Activated T-cell treated with anti-CD3 and anti-CD28 coated beads for 4 hours (primary cell): ENCODE results near the gene NRXN3.
"Not testable (repeated sequence)": the region's sequence is repeated elsewhere in the genome, so short reads cannot be mapped to it uniquely, and the experiment has no call there.

Experiments
- DNase-seq: peaks from one replicate; pipeline ENCODE4 v3.0.0-alpha.2; 2020

NRXN3 gene

DNA sequence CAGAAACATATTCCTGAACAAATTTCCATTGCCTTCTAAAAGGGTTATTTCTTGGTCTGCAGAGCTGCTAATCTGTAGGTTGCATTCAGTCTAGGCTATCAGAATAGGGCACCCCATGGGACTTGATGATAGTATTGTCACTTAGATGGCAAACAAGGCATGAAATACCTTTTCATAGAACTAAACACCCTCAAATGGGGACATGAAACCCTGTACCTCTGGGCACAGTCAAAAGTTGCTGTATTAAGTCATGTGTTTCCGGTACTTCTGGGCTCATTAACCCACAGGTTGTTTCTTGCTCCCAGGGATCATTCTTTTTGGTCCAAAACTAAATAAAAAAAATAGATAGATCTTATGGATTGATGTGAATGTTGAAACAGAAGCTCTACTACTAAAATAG lies 930.4 kb downstream of the NRXN3 start:
- DNase-seq, result no peak

DNA sequence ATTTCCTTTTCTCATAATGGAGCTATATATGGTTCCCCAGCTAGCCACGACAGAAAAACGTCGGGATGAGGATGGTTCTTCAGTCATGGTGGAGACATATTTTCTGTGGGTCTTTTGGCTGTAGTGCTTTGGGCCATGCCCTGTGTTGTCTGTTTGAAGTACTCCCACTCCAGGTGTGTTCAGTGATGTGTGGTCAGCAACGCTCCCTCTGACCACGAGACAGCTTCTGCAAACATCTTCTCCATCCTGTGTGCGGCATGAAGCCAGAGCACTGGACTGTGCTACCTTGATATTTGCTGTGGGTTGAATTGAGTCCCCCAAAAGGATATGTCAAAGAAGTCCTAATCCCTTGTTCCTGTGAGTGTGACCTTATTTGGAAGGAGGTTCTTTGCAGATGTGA lies 931.2 kb downstream of the NRXN3 start:
- no peak for DNase-seq

DNA sequence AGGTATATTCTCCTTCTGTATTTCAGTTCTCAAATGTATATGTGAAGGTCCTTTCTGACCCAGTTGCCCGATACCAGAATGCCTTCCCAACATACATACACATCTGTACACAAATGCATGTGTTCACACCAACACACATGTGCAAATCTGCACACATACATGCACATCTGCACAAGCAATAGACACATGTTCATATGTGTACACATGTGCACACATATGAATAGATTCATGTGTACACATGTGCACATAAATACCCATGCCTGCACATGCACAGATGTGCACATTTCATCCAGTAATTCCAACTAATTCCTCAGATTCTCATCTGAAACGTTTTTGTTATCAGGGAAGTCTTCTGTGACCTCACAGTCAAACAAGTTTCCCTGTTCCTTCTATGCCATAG lies 933.6 kb downstream of the NRXN3 start:
- DNase-seq, result no peak

DNA sequence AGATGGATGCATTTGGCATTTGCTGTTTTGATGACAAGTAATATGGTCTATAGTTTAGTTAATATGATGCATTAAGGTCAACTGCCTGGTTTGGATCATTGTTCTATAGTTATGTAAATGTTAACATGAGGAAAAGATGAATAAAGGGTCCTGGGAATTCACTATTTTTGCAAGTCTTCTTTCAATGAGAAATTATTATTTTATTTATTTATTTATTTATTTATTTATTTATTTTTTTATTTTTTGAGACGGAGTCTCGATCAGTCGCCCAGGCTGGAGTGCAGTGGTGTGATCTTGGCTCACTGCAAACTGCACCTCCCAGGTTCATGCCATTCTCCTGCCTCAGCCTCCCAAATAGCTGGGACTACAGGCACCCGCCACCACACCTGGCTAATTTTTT lies 940.4 kb downstream of the NRXN3 start:
- not testable (repeated sequence) for DNase-seq

DNA sequence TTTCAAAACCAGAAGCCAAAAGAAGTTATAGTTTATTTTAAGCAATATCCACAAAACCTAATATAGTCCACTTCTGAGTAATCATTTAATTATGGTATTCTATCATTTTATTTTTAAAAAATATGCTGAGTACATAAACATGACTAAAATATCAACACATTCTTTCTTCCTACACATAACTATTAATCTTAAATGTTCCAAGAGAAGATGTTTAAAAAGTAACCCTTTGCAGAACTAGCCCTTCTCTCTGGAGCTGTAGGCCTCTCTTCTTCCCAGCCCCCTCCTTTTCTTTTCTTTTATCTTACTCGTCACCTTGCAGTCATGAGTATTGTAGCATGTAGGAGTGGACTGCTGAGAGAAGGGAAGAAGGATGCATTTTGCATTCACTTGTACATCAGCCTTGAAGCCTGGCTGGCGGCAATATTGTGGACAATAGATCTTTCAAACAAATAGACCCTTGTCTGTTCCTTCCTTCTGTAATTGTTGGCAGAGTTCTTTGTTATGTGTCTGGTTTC lies 941.9 kb downstream of the NRXN3 start:
- no peak for DNase-seq

DNA sequence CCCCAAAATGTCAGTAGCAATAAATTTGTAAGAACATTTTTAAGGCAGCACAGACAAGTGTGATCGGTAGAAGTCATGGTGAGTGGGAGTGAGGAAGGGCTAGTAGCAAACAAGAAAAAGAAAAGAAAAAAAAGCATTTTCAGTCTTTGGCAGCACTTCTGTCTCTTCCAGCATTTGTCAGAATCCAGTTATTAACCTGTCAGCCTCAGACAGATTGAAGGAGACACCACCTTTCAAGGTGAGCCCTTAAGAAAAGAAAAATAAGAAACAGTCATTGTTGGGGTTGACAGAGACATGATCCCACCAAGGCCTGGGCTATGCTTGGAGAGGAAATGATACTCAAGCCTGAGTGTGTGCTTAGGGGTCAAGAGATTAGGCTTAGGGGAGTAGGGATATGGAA lies 947.4 kb downstream of the NRXN3 start:
- DNase-seq, result no peak

- DNase-seq, result no peak
These were observed 948.1 kb downstream of the NRXN3 start for GRCh38 chr14:79118291-79118690.

- no peak for DNase-seq
These were observed 964.2 kb downstream of the NRXN3 start for GRCh38 chr14:79134361-79134760.

GRCh38 chr14:79136071-79137044 lies 966.2 kb downstream of the NRXN3 start:
- no peak for DNase-seq

DNA sequence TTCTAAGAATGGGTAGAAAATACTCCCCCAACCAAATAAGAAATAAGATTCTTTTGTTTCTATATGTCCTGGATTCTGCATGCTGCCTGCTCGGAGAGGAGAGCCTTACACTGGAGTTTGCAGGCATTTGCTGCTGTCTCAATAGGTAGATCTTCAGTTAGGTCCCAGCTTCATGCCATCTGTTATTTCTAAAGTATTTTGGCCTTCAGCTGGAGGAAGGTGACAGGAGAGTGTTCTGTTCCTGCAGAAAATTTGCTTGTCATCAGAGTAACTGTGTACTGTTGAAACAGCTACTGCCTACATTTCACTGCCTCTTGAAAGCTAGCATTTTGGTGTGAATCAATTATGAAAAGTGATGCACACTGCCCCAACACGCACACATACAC lies 966.9 kb downstream of the NRXN3 start:
- DNase-seq, result no peak

- DNase-seq, result no peak
These were observed 967.7 kb downstream of the NRXN3 start for GRCh38 chr14:79137836-79138235.

DNA sequence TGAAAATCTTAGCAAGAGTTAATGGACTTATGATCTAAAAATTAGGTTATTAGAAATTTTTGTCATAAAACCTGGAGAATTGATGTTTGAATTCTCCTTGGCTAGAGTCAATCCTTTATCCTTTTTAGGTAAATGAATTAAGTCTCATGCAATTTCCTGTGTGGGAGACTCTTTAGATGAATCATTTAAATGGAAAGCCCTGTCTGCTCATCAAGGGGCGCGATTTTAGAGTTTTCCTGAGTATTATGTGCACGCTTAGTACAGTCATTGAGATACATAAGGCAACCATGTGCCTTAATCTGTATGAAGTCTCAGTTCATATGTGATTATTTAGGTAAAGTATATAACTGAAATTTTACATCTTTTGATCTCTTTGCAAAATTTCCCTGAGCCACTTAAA lies 974.7 kb downstream of the NRXN3 start:
- no peak for DNase-seq

GRCh38 chr14:79150226-79150625 lies 980.1 kb downstream of the NRXN3 start:
- no peak for DNase-seq

- no peak for DNase-seq
These were observed 987.2 kb downstream of the NRXN3 start for GRCh38 chr14:79157369-79157768.

DNA sequence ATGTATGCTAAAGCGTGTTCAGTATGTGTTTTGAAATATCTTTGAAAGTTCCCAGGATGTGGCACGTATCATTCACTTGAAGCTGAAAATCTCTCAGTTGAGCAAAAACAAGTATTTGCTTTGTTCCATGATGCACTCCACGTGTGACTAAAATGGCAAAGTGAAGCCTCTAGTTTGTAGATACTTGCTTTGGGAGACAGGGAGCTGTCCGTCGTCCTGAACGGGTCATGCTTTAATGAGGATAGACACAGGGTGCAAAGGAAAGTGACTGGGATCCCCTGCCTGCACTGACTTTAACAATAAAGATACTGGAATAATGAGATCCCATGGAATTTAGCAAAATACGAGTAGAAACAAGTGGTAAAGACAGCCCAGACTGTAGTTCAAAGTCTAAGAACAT lies 991.4 kb downstream of the NRXN3 start:
- DNase-seq, result no peak

GRCh38 chr14:79162833-79163232 lies 992.7 kb downstream of the NRXN3 start:
- no peak for DNase-seq

DNA sequence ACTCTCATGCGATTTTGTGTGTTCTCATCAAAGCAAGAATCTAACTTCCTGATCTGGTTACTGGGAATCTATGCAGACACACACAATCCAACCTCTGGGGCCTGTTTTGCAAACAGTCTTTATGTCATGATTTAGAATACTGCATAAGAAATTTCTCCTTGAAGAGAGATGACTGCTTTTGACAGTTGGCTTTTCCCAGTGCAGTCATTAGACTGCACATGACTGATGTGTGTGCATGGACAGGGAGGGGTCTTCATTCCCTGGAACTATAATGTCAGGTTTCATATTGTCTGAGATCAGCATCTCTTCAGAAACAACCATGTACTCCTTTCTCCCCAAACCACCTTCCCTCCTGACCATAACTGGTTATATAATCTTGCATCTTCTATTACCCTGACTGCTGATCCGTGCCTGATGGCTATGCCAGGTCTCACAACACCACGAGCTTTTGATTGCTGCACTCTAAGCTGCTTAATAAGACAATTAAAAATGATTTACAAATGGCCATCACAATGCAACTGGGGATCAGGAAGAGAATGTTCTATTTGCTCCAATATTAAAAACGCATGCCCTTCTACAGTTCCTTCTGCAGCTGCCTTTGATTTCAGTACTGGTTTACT lies 995.4 kb downstream of the NRXN3 start:
- no peak for DNase-seq

DNA sequence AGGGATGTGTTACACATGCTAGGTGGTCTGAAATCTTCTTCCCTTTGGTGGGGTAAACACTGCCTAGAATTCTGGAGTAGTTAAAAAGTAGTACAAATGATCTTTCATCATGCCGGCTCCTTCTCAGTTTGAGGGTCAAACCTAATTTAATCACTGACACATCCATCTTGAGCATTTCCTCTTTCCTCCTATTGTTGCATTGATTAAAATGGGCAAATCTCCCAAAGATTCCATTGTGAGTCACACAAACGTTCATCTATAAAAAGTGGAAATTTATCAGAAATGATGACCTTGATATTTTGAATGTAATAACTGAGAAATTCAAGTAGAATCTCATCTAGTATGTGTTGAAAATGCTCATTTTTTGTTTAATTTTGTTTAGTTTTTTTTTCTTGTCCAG lies 996.0 kb downstream of the NRXN3 start:
- DNase-seq, result no peak

DNA sequence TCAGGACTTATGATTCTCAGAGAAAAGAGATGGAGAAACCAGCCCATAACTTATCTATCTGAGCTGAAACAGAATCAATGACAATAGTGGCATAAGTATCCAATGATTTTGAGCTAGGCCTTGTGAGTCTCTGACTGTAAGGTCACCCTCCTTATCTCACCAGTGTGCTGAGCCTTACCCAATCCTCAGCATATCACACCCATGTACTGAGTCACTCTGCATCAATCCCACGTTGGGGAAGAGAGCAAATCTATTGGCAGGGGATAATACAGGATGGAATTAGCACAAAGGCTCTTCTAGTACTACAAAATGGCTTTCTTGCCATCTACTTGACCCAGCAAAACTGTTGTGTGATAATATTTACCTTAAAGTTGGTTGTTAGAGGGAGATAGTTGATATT lies 997.8 kb downstream of the NRXN3 start:
- DNase-seq, result no peak

DNA sequence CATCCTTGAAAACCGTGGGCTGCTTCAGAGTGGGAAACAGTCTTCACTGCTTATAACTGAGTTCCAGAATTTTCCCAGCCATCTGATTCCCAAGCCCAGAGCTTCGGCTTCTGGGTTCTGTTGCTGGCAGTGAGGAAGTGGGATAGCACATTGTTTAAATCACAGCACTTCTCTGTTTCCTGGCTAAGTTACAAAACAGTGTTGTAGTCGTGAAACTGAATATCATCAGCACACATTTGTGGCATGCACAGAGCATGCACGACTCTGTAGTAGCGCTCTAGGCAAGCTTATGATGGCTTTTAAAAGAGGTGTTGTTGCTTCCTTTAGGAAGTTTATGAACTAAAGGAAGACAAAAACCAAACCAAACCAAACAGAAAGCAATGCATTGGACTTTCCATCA lies 1005.5 kb downstream of the NRXN3 start:
- DNase-seq, result no peak

- DNase-seq, result no peak
These were observed 1006.9 kb downstream of the NRXN3 start for GRCh38 chr14:79177106-79177505.

GRCh38 chr14:79178719-79179118 lies 1008.5 kb downstream of the NRXN3 start:
- DNase-seq, result no peak

DNA sequence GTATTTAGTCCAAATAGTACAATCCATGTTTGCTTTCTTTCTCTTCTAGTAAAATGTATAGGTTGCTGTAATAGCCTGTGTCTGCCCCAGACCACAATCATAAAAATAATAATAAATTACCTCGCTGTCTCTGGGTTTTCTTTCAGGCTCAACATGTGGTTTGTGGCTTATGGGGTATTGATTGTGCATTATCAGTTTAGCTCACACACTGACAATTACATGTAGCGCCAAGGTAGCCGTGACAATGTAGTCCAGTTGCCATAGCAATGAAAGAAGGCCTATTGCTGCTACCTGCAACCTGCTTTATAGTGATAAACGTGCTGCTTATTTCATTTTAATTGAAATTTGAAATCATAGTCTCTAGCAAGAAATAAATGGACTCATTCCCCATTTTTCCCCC lies 1009.8 kb downstream of the NRXN3 start:
- DNase-seq, result no peak

- DNase-seq, result no peak
These were observed 1010.5 kb downstream of the NRXN3 start for GRCh38 chr14:79180656-79181055.
